H1 (cell line): Measurements from ENCODE around the gene HIBADH. TPM values are rescaled to one million over a fixed set of nuclear protein-coding genes. Genes with fewer than 3 reads are reported as not detected.
A peak's percentile ranks its signal among the peaks of the same experiment; 100 is the strongest.

Experiments used
- CBX5 ChIP-seq: fragments of 300-800, 300-1000 bp; sonication (generic); IDR thresholded peaks from 2 replicates; pipeline ENCODE4 v1.7.1; 2016; ENCODE audit warnings: antibody characterized with exemption, low read length, low read depth
- EP300 ChIP-seq, 2 experiments: IDR thresholded peaks; 1 replicate in 1 of 2; 2 replicates in 1 of 2; pipeline ENCODE4 v1.6.1; 2011 to 2012; ENCODE audit warnings: low read depth in 2 of 2, low read length in 2 of 2, mild to moderate bottlenecking in 2 of 2, borderline replicate concordance in 1 of 2, inconsistent platforms in 1 of 2, moderate library complexity in 1 of 2
- FOSL1 ChIP-seq: IDR thresholded peaks from 2 replicates; pipeline ENCODE4 v1.6.1; 2011; ENCODE audit warnings: mild to moderate bottlenecking, low read depth, low read length, moderate library complexity; ENCODE audit not compliant: insufficient read depth
- SP1 ChIP-seq: IDR thresholded peaks from 2 replicates; pipeline ENCODE4 v1.6.1; 2011; ENCODE audit warnings: low read depth, low read length
- TEAD4 ChIP-seq: IDR thresholded peaks from 2 replicates; pipeline ENCODE4 v1.6.1; 2012; ENCODE audit warnings: low read depth, low read length, inconsistent platforms, mixed read lengths
- YY1 ChIP-seq: IDR thresholded peaks from 2 replicates; pipeline ENCODE4 v1.6.1; 2011; ENCODE audit warnings: low read depth, mild to moderate bottlenecking, low read length
- polyA plus RNA-seq, 7 experiments: library from polyadenylated mRNA; depleted of rRNA in 3 of 7; stranded (reverse) in 5 of 7; unstranded in 2 of 7; fragments of >200 nt in 5 of 7; fragments of 200-250 nt in 2 of 7; gene quantifications; 1 replicate in 5 of 7; 2 replicates in 1 of 7; 4 replicates in 1 of 7; pipeline versions ENCODE4 v1.2.1 to v1.2.3, GENCODE V29; 2011 to 2013; ENCODE audit warnings: missing spikeins in 2 of 7, mixed read lengths in 2 of 7
- total RNA-seq: library from RNA; stranded (reverse); fragmentation: NEBNext Ultra II Directional; extraction: Animal tissue kit (Norgen Biotek cat#: 25700); gene quantifications from 2 replicates; pipeline ENCODE4 v1.2.1, GENCODE V29; 2021
- TF ChIP-seq, protein P1 (sequence below): fragments of 300-600 bp; sonication (generic); IDR thresholded peaks from 2 replicates; pipeline ENCODE4 v1.7.1; 2012; ENCODE audit warnings: low read length, moderate library complexity, mild to moderate bottlenecking, inconsistent platforms; ENCODE audit not compliant: insufficient replicate concordance

Gene HIBADH
- total and polyA plus RNA-seq, 2 of the 8 experiments (the other 6 are each of a cell fraction or from before 2014, with no cell fraction given) = 30.1 to 39.5 TPM

DNA sequence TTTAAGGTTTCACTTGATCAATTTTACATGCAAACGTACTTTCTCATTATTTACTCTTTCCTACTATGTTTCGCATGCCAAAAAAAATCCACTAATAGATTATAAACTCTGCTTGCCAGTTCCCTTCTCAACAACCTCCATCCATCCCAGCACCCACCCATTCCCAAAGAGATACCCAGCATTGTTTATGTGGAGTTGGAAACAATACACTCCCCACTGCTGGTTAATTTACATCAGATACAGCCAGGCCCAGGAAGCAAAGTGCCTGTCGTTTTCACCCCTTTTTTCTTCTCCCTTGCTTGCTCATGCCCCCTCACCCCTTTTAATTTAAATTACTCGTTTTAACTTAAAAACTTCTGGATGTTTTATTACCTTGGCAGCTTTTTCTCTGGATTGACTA lies 59.9 kb downstream of the HIBADH start (continued):
- TF ChIP-seq, protein P1, sequence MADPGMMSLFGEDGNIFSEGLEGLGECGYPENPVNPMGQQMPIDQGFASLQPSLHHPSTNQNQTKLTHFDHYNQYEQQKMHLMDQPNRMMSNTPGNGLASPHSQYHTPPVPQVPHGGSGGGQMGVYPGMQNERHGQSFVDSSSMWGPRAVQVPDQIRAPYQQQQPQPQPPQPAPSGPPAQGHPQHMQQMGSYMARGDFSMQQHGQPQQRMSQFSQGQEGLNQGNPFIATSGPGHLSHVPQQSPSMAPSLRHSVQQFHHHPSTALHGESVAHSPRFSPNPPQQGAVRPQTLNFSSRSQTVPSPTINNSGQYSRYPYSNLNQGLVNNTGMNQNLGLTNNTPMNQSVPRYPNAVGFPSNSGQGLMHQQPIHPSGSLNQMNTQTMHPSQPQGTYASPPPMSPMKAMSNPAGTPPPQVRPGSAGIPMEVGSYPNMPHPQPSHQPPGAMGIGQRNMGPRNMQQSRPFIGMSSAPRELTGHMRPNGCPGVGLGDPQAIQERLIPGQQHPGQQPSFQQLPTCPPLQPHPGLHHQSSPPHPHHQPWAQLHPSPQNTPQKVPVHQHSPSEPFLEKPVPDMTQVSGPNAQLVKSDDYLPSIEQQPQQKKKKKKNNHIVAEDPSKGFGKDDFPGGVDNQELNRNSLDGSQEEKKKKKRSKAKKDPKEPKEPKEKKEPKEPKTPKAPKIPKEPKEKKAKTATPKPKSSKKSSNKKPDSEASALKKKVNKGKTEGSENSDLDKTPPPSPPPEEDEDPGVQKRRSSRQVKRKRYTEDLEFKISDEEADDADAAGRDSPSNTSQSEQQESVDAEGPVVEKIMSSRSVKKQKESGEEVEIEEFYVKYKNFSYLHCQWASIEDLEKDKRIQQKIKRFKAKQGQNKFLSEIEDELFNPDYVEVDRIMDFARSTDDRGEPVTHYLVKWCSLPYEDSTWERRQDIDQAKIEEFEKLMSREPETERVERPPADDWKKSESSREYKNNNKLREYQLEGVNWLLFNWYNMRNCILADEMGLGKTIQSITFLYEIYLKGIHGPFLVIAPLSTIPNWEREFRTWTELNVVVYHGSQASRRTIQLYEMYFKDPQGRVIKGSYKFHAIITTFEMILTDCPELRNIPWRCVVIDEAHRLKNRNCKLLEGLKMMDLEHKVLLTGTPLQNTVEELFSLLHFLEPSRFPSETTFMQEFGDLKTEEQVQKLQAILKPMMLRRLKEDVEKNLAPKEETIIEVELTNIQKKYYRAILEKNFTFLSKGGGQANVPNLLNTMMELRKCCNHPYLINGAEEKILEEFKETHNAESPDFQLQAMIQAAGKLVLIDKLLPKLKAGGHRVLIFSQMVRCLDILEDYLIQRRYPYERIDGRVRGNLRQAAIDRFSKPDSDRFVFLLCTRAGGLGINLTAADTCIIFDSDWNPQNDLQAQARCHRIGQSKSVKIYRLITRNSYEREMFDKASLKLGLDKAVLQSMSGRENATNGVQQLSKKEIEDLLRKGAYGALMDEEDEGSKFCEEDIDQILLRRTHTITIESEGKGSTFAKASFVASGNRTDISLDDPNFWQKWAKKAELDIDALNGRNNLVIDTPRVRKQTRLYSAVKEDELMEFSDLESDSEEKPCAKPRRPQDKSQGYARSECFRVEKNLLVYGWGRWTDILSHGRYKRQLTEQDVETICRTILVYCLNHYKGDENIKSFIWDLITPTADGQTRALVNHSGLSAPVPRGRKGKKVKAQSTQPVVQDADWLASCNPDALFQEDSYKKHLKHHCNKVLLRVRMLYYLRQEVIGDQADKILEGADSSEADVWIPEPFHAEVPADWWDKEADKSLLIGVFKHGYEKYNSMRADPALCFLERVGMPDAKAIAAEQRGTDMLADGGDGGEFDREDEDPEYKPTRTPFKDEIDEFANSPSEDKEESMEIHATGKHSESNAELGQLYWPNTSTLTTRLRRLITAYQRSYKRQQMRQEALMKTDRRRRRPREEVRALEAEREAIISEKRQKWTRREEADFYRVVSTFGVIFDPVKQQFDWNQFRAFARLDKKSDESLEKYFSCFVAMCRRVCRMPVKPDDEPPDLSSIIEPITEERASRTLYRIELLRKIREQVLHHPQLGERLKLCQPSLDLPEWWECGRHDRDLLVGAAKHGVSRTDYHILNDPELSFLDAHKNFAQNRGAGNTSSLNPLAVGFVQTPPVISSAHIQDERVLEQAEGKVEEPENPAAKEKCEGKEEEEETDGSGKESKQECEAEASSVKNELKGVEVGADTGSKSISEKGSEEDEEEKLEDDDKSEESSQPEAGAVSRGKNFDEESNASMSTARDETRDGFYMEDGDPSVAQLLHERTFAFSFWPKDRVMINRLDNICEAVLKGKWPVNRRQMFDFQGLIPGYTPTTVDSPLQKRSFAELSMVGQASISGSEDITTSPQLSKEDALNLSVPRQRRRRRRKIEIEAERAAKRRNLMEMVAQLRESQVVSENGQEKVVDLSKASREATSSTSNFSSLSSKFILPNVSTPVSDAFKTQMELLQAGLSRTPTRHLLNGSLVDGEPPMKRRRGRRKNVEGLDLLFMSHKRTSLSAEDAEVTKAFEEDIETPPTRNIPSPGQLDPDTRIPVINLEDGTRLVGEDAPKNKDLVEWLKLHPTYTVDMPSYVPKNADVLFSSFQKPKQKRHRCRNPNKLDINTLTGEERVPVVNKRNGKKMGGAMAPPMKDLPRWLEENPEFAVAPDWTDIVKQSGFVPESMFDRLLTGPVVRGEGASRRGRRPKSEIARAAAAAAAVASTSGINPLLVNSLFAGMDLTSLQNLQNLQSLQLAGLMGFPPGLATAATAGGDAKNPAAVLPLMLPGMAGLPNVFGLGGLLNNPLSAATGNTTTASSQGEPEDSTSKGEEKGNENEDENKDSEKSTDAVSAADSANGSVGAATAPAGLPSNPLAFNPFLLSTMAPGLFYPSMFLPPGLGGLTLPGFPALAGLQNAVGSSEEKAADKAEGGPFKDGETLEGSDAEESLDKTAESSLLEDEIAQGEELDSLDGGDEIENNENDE = peak; percentile 90
- TF ChIP-seq TEAD4 (peak; percentile 35; the same call in 1 of the 2 replicates), FOSL1 (no peak), SP1 (peak; percentile 63), CBX5 (no peak), EP300 (IDR thresholded peaks at IDR 0.05; ENCODE audit: borderline replicate concordance in 1 of 2, low read depth in 2 of 2, low read length in 2 of 2) (peak in 1 of 2 experiments; percentile 36; a peak in 1 of 3 replicates), YY1 (0 out of 2 replicates have a peak, but pooled peaks have one; percentile 34)
- TF ChIP-seq, all 59 proteins: peak for 7
